Psoas muscle (tissue), 8 donors: Measurements from ENCODE around the gene MRAS. TPM values are rescaled to one million over a fixed set of nuclear protein-coding genes. Genes with fewer than 3 reads are reported as not detected.

Experiments
- ATAC-seq, 4 donors: fragments of 200-7000 bp; cut with Tn5 transposase; one replicate each; pipeline ENCODE4 v1.9.1; 2020; ENCODE audit warnings: moderate library complexity in 3 of 4, mild to moderate bottlenecking in 2 of 4
- DNase-seq, 2 donors: peaks; one replicate each; pipeline ENCODE4 v3.0.0-alpha.2; 2020
- H3K27ac ChIP-seq: fragments of 200-600 bp; one replicate; pipeline ENCODE4 v1.8.0; 2022
- H3K27me3 ChIP-seq, 3 donors: fragments of 200-600 bp in 1 of 3; one replicate each; pipeline versions ENCODE4 v1.6.1 to v1.8.0; 2013 to 2022; ENCODE audit warnings: low read length in 2 of 3, mild to moderate bottlenecking in 2 of 3, moderate library complexity in 1 of 3; ENCODE audit not compliant: insufficient read depth in 3 of 3
- H3K36me3 ChIP-seq, 2 donors: fragments of 200-600 bp in 1 of 2; one replicate each; pipeline versions ENCODE4 v1.6.1 to v1.8.0; 2013 to 2022; ENCODE audit warnings: low read depth in 1 of 2, mild to moderate bottlenecking in 1 of 2, moderate library complexity in 1 of 2; ENCODE audit not compliant: insufficient read depth in 1 of 2
- H3K4me1 ChIP-seq: fragments of 200-600 bp; one replicate; pipeline ENCODE4 v1.8.0; 2022
- H3K4me3 ChIP-seq: fragments of 200-600 bp; one replicate; pipeline ENCODE4 v1.8.0; 2022; ENCODE audit warnings: mild to moderate bottlenecking
- H3K9me3 ChIP-seq: fragments of 200-600 bp; one replicate; pipeline ENCODE4 v1.8.0; 2022
- CTCF ChIP-seq: fragments of 200-600 bp; IDR thresholded peaks from one replicate; pipeline ENCODE4 v1.8.0; 2022; ENCODE audit warnings: antibody characterized with exemption
- WGBS, 3 donors: extraction: QIAGEN DNeasy Blood & Tissue Kit; methylation state at CpG; one replicate each; pipeline versions ENCODE4 v1.1.6 to v1.1.7; 2013; 5-methylcytosine and 5-hydroxymethylcytosine counted together
- intact Hi-C, 2 donors: fragments of 100-400 bp; cut with DNase I; formaldehyde crosslinking; loops; one replicate each; pipeline versions ENCODE4 v1.11.0 to v1.14.2; 2022
- polyA plus RNA-seq, 3 donors: library from polyadenylated mRNA; stranded (reverse); fragments of 200-250 nt; gene quantifications; one replicate each; pipeline ENCODE4 v1.2.3, GENCODE V29; 2013
- total RNA-seq, 4 donors: library from RNA; stranded (reverse); fragmentation: NEBNext Ultra II Directional in 2 of 4; extraction: Animal tissue kit (Norgen Biotek cat#: 25700) in 2 of 4; gene quantifications; one replicate each; pipeline versions ENCODE4 v1.2.1 to v1.2.4, GENCODE V29; 2021 to 2023
- donor health status: healthy with polysubstance abuse.
- donor health status: DM: no; HTN: no; CAD: no; lungs with moderate emphysema.
- donor health status: Bipolar disorder and iron deficiency.
- donor health status: healthy.
- donor health status: DM: yes; HTN: yes; CAD: no.
- donor health status: DM: no; HTN: no; CAD: no.
- donor health status: DM: no; HTN: no; CAD: no.
- donor health status: DM: yes; HTN: yes; CAD: no.

The MRAS gene
- total and polyA plus RNA-seq, 7 donors, result 43.8 to 166 (median 107) TPM

GRCh38 chr3:138361561-138361971 is 13.2 kb downstream of the MRAS start:
- Histone ChIP-seq H3K4me3 (no peak overlapping the region), H3K27ac (peak overlapping the region; percentile 69), H3K9me3 (no peaks in the 10 kb centered on the region), H3K4me1 (peaks cover 82% of the 10 kb centered on the region), H3K36me3 (peaks cover 0 to 24% of the 10 kb centered on the region in 2 donors), H3K27me3 (no peaks in the 10 kb centered on the region)
- WGBS, 3 donors, result 79 to 85% (median 81%) methylated on average over 7 of the region's 7 CpGs
- no peak for TF ChIP-seq CTCF
- DNase-seq (no peak), ATAC-seq (no peak)
- intact Hi-C loops, result no loop called here

GRCh38 chr3:138362538-138362937 is 14.2 kb downstream of the MRAS start:
- no peak for DNase-seq
- H3K4me3 ChIP-seq, result no peak overlapping the region
- ATAC-seq, result no peak
- H3K27ac ChIP-seq, result no peak overlapping the region
- WGBS, 3 donors, result 92 to 93% (median 93%) methylated on average over 7 of the region's 7 CpGs
- peaks cover 0 to 17% of the 10 kb centered on the region in 2 donors for H3K36me3 ChIP-seq
- no peak for TF ChIP-seq CTCF
- no peaks in the 10 kb centered on the region for H3K27me3 ChIP-seq
- intact Hi-C loops, result no loop called here
- no peaks in the 10 kb centered on the region for H3K9me3 ChIP-seq
- peaks cover 80% of the 10 kb centered on the region for H3K4me1 ChIP-seq

GRCh38 chr3:138363322-138363721 is 14.9 kb downstream of the MRAS start:
- H3K4me1 ChIP-seq, result peaks cover 82% of the 10 kb centered on the region
- no peaks in the 10 kb centered on the region for H3K9me3 ChIP-seq
- H3K27me3 ChIP-seq, result no peaks in the 10 kb centered on the region
- no peak for TF ChIP-seq CTCF
- peaks cover 0 to 15% of the 10 kb centered on the region in 2 donors for H3K36me3 ChIP-seq
- intact Hi-C loops, result no loop called here
- H3K27ac ChIP-seq, result no peak overlapping the region
- no peak for DNase-seq
- WGBS, 3 donors, result 90 to 95% (median 93%) methylated on average over 4 of the region's 4 CpGs
- ATAC-seq, result no peak
- H3K4me3 ChIP-seq, result no peak overlapping the region

GRCh38 chr3:138364356-138365252 is 16.2 kb downstream of the MRAS start:
- intact Hi-C loops, result no loop called here
- no peak overlapping the region for H3K27ac ChIP-seq
- no peak for TF ChIP-seq CTCF

More at GRCh38 chr3:138364356-138365252, 16.2 kb downstream of the MRAS start:
- peaks cover 0 to 10% of the 10 kb centered on the region in 2 donors for H3K36me3 ChIP-seq
- no peaks in the 10 kb centered on the region for H3K27me3 ChIP-seq
- DNase-seq (no peak), ATAC-seq (peak in 3 of 4 donors; percentile 34 to 57 (median 39))
- no peaks in the 10 kb centered on the region for H3K9me3 ChIP-seq
- WGBS, 3 donors, result 74 to 86% (median 82%) methylated on average over 6 of the region's 6 CpGs
- H3K4me3 ChIP-seq, result no peak overlapping the region
- H3K4me1 ChIP-seq, result peaks cover 77% of the 10 kb centered on the region
